ENCODE data around the gene RGS19. TPM values are rescaled to one million over a fixed set of nuclear protein-coding genes. Genes with fewer than 3 reads are reported as not detected.

RGS19 gene
- total and polyA plus RNA-seq, 2 experiments from 2014 or later = 9.0 to 12.3 TPM

GRCh38 chr20:64077876-64078551 lies 1.3 kb downstream of the RGS19 start:
- no peak for TF ChIP-seq CTCF (IDR thresholded peaks at IDR 0.05; ENCODE audit: low read depth, low read length)
- no peak for DNase-seq (ENCODE audit: low read depth in 1 of 2, low spot score in 1 of 2)
- H3K27me3 ChIP-seq = no peaks in the 10 kb centered on the region
- no peak overlapping the region for H3K27ac ChIP-seq
- peaks cover 17% of the 10 kb centered on the region for H3K4me1 ChIP-seq (ENCODE audit: low read depth)
- no peaks in the 10 kb centered on the region for H3K36me3 ChIP-seq
- no peaks in the 10 kb centered on the region for H3K9me3 ChIP-seq (ENCODE audit: low read depth)
- H3K4me3 ChIP-seq = no peak overlapping the region

GRCh38 chr20:64077541-64077875 lies 1.8 kb downstream of the RGS19 start:
- Histone ChIP-seq H3K4me3 (no peak overlapping the region), H3K36me3 (no peaks in the 10 kb centered on the region)
- no peak for DNase-seq (ENCODE audit: low read depth in 1 of 2, low spot score in 1 of 2)

GRCh38 chr20:64077094-64077493 lies 2.2 kb downstream of the RGS19 start:
- Histone ChIP-seq H3K4me1 (ENCODE audit: low read depth) (peaks cover 12% of the 10 kb centered on the region), H3K4me3 (no peak overlapping the region), H3K36me3 (peaks cover under 1% of the 10 kb centered on the region), H3K27ac (no peak overlapping the region), H3K27me3 (no peaks in the 10 kb centered on the region), H3K9me3 (ENCODE audit: low read depth) (no peaks in the 10 kb centered on the region)
- no peak for TF ChIP-seq CTCF (IDR thresholded peaks at IDR 0.05; ENCODE audit: low read depth, low read length)
- DNase-seq (ENCODE audit: low read depth in 1 of 2, low spot score in 1 of 2) = no peak

More at GRCh38 chr20:64077541-64077875, 1.8 kb downstream of the RGS19 start:
- H3K27ac ChIP-seq = no peak overlapping the region
- H3K27me3 ChIP-seq = no peaks in the 10 kb centered on the region
- H3K4me1 ChIP-seq (ENCODE audit: low read depth) = peaks cover 17% of the 10 kb centered on the region
- TF ChIP-seq CTCF (IDR thresholded peaks at IDR 0.05; ENCODE audit: low read depth, low read length) = no peak
- H3K9me3 ChIP-seq (ENCODE audit: low read depth) = no peaks in the 10 kb centered on the region

GRCh38 chr20:64076061-64076997 lies 3.0 kb downstream of the RGS19 start:
- DNase-seq (ENCODE audit: low read depth in 1 of 2, low spot score in 1 of 2) = no peak
- H3K27ac ChIP-seq = no peak overlapping the region
- peaks cover 8% of the 10 kb centered on the region for H3K4me1 ChIP-seq (ENCODE audit: low read depth)
- no peaks in the 10 kb centered on the region for H3K9me3 ChIP-seq (ENCODE audit: low read depth)
- no peak overlapping the region for H3K4me3 ChIP-seq
- no peak for TF ChIP-seq CTCF (IDR thresholded peaks at IDR 0.05; ENCODE audit: low read depth, low read length)
- peaks cover 4% of the 10 kb centered on the region for H3K36me3 ChIP-seq
- H3K27me3 ChIP-seq = no peaks in the 10 kb centered on the region

GRCh38 chr20:64075556-64075955 lies 3.8 kb downstream of the RGS19 start:
- no peaks in the 10 kb centered on the region for H3K9me3 ChIP-seq (ENCODE audit: low read depth)
- H3K4me3 ChIP-seq = no peak overlapping the region
- H3K36me3 ChIP-seq = peaks cover 4% of the 10 kb centered on the region
- TF ChIP-seq CTCF (IDR thresholded peaks at IDR 0.05; ENCODE audit: low read depth, low read length) = no peak
- H3K27ac ChIP-seq = no peak overlapping the region
- no peaks in the 10 kb centered on the region for H3K27me3 ChIP-seq
- peaks cover 5% of the 10 kb centered on the region for H3K4me1 ChIP-seq (ENCODE audit: low read depth)
- DNase-seq (ENCODE audit: low read depth in 1 of 2, low spot score in 1 of 2) = no peak
